Nephron progenitor cell (in vitro differentiated cells): Measurements from ENCODE around the gene RAD51.
A peak's percentile ranks its signal among the peaks of the same experiment; 100 is the strongest.
"Not testable (repeated sequence)": the region's sequence is repeated elsewhere in the genome, so short reads cannot be mapped to it uniquely, and the experiment has no call there.

Experiments
- DNase-seq: peaks from one replicate; pipeline ENCODE4 v3.0.0; 2021
- H3K27ac Mint-ChIP-seq: 2 replicates; pipeline ENCODE4 v1.8.0; 2021; ENCODE audit warnings: mild to moderate bottlenecking, moderate library complexity, mixed read lengths
- H3K27me3 Mint-ChIP-seq: 2 replicates; pipeline ENCODE4 v1.8.0; 2021; ENCODE audit warnings: mild to moderate bottlenecking, low read depth, mixed read lengths; ENCODE audit not compliant: poor library complexity
- H3K36me3 Mint-ChIP-seq: 2 replicates; pipeline ENCODE4 v1.8.0; 2021; ENCODE audit warnings: low read depth, mixed read lengths
- H3K4me1 Mint-ChIP-seq: 2 replicates; pipeline ENCODE4 v1.8.0; 2021; ENCODE audit warnings: mixed read lengths
- H3K4me3 Mint-ChIP-seq: 2 replicates; pipeline ENCODE4 v1.8.0; 2021; ENCODE audit warnings: mild to moderate bottlenecking, moderate library complexity, mixed read lengths
- H3K9me3 Mint-ChIP-seq: 2 replicates; pipeline ENCODE4 v1.8.0; 2021; ENCODE audit warnings: mild to moderate bottlenecking, moderate library complexity, mixed read lengths
- CTCF ChIP-seq: fragments of 200-600 bp; sonication (generic); IDR thresholded peaks from 2 replicates; pipeline ENCODE4 v1.5.0; 2021; ENCODE audit warnings: antibody characterized with exemption

Gene RAD51

GRCh38 chr15:40694688-40695468, at the start of gene RAD51:
RAD51 (plus strand) TSS chr15:40695174; CDS start chr15:40698759, 3,585 bp downstream.
- peak within 1 kb of the TSS; percentile 100 for H3K4me3 Mint-ChIP-seq
- DNase-seq, result peak; percentile 92
- H3K4me1 Mint-ChIP-seq, result peaks cover 30% of the 10 kb centered on the region
- peaks cover 4% of the 10 kb centered on the region for H3K27me3 Mint-ChIP-seq
- H3K36me3 Mint-ChIP-seq, result peaks cover 21% of the 10 kb centered on the region
- H3K27ac Mint-ChIP-seq, result peak within 1 kb of the TSS; percentile 99
- no peaks in the 10 kb centered on the region for H3K9me3 Mint-ChIP-seq
- TF ChIP-seq CTCF, result no peak

GRCh38 chr15:40647523-40647922, 47.5 kb upstream of the RAD51 start:
- Mint-ChIP-seq H3K27me3 (no peaks in the 10 kb centered on the region), H3K9me3 (no peaks in the 10 kb centered on the region), H3K27ac (no peak overlapping the region), H3K4me1 (no peaks in the 10 kb centered on the region), H3K36me3 (peaks cover 27% of the 10 kb centered on the region), H3K4me3 (no peak overlapping the region)
- no peak for DNase-seq
- TF ChIP-seq CTCF, result no peak

GRCh38 chr15:40650479-40650878, 44.5 kb upstream of the RAD51 start:
- Mint-ChIP-seq H3K9me3 (no peaks in the 10 kb centered on the region), H3K36me3 (peaks cover 38% of the 10 kb centered on the region), H3K27ac (peak overlapping the region; percentile 73), H3K4me3 (no peak overlapping the region), H3K4me1 (no peaks in the 10 kb centered on the region), H3K27me3 (no peaks in the 10 kb centered on the region)
- DNase-seq, result no peak
- TF ChIP-seq CTCF, result no peak

- Mint-ChIP-seq H3K4me1 (no peaks in the 10 kb centered on the region), H3K27ac (no peak overlapping the region), H3K36me3 (peaks cover 47% of the 10 kb centered on the region), H3K27me3 (no peaks in the 10 kb centered on the region), H3K9me3 (no peaks in the 10 kb centered on the region), H3K4me3 (no peak overlapping the region)
- no peak for TF ChIP-seq CTCF
- no peak for DNase-seq
Observed at GRCh38 chr15:40660686-40661085, 34.3 kb upstream of the RAD51 start.

GRCh38 chr15:40664909-40665308, 30.1 kb upstream of the RAD51 start:
- peaks cover 34% of the 10 kb centered on the region for H3K36me3 Mint-ChIP-seq
- no peak overlapping the region for H3K4me3 Mint-ChIP-seq
- peaks cover 5% of the 10 kb centered on the region for H3K9me3 Mint-ChIP-seq
- no peaks in the 10 kb centered on the region for H3K27me3 Mint-ChIP-seq
- no peak for DNase-seq
- H3K4me1 Mint-ChIP-seq, result no peaks in the 10 kb centered on the region
- no peak for TF ChIP-seq CTCF
- H3K27ac Mint-ChIP-seq, result no peak overlapping the region

- DNase-seq, H3K4me3 Mint-ChIP-seq, H3K4me1 Mint-ChIP-seq, H3K27me3 Mint-ChIP-seq, H3K27ac Mint-ChIP-seq, H3K36me3 Mint-ChIP-seq: not testable (repeated sequence)
- H3K9me3 Mint-ChIP-seq, result peaks cover 22% of the 10 kb centered on the region
Observed at GRCh38 chr15:40676290-40676689, 18.7 kb upstream of the RAD51 start.

GRCh38 chr15:40676906-40677305, 18.1 kb upstream of the RAD51 start:
- H3K4me3 Mint-ChIP-seq, H3K27ac Mint-ChIP-seq, H3K36me3 Mint-ChIP-seq, DNase-seq, H3K4me1 Mint-ChIP-seq, H3K27me3 Mint-ChIP-seq: not testable (repeated sequence)
- peaks cover 17% of the 10 kb centered on the region for H3K9me3 Mint-ChIP-seq
